ENCODE data around the gene DCTN3.

The DCTN3 gene

DNA sequence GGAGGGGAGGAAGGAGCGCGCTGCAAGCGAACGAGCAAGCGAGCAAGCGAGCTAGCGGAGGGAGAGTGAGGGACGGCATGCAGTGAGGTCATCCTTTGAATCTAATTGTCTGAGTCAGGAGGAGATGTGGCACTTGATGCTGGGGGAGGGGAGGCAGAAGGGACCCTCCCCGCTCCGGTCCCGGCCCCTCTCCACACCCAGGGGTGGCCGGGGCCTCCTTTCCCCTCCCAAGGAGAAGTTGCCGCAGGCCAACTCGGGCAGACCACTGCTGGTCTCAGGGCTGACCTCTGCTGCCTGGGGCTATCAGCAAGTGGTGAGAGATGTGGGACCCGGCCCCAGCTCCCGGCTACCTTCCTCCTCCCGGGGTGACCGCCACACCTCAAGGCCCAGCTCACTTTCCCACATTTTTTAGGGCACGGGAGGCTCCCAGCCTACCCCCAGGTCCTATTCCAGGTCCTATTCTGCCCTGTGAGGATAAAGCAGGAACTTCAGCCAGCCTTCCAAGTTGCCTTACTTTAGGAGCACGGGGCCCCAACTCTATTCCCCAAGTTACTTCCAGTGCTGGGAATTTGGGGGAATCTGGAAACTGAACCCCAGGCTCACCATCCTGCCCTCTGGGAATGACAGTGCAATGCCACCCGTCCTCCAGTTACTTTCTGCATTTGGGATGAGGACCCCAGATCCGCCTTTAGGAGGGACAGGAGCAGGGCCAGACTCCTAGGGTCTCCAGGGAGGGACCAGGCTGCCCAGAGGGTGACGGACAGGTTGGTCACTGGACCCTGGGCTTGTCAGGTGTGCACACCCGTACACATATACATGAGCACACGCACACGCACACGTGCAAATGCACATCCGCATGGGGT, 41.8 kb downstream of the DCTN3 start:
- H3K4me3 ChIP-seq (ENCODE audit: low read depth, low read length): peak overlapping the region; percentile 52

DNA sequence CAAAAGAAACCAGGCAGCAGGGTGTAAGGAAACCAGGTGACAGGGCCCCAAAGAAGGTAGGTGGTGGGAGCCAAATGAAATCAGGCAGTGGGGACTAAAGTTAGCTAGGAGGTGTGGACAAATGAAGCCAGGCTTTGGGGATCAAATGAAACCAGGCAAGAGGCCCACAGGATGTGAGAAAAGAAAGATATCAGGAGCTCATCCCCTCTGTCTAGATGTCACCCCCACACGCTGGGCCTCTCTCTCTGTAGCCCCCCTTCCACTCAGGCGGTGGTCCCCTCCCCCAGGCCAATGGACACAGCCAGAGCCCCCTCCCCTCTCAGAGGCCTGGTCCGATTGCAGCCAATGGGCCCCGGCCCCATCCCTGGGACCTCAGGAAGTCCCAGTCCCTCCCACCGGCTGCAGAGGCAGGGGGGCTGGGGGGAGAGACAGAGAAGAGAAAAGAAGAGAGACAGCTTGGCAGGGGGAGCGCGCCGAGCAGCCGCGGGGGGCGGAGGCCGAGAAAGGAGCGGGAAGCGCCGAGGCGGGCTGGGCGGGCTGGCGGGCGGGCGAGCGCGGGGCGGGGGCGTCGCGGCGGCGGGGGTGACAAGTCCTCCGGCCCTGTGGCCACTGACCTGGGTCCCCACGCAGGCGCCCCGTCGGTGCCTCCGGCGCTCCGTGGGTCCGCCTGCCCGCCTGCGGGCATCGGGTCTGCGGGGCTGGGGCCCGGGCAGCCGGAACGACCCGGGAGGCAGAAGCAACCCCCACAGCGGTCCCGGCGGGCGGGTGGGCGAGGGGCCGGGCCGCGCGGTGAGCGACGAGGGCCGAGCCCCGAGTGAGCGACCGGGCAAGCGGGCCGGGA, 42.7 kb downstream of the DCTN3 start:
- Histone ChIP-seq H3K27me3 (no peaks in the 10 kb centered on the region), H3K36me3 (peaks cover 36% of the 10 kb centered on the region), H3K4me1 (peaks cover 64% of the 10 kb centered on the region), H3K4me3 (ENCODE audit: low read depth, low read length) (peak overlapping the region; percentile 52), H3K9me3 (no peaks in the 10 kb centered on the region)
- DNase-seq: peak; percentile 73
- TF ChIP-seq, protein P1, sequence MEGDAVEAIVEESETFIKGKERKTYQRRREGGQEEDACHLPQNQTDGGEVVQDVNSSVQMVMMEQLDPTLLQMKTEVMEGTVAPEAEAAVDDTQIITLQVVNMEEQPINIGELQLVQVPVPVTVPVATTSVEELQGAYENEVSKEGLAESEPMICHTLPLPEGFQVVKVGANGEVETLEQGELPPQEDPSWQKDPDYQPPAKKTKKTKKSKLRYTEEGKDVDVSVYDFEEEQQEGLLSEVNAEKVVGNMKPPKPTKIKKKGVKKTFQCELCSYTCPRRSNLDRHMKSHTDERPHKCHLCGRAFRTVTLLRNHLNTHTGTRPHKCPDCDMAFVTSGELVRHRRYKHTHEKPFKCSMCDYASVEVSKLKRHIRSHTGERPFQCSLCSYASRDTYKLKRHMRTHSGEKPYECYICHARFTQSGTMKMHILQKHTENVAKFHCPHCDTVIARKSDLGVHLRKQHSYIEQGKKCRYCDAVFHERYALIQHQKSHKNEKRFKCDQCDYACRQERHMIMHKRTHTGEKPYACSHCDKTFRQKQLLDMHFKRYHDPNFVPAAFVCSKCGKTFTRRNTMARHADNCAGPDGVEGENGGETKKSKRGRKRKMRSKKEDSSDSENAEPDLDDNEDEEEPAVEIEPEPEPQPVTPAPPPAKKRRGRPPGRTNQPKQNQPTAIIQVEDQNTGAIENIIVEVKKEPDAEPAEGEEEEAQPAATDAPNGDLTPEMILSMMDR (IDR thresholded peaks at IDR 0.05; ENCODE audit: low read depth, low read length): no peak

More for the DNA sequence above, 41.8 kb downstream of the DCTN3 start:
- no peaks in the 10 kb centered on the region for H3K27me3 ChIP-seq
- no peaks in the 10 kb centered on the region for H3K9me3 ChIP-seq
- H3K36me3 ChIP-seq: peaks cover 30% of the 10 kb centered on the region
- H3K4me1 ChIP-seq: peaks cover 69% of the 10 kb centered on the region
- DNase-seq: peak; percentile 80
- TF ChIP-seq, protein P1 (IDR thresholded peaks at IDR 0.05; ENCODE audit: low read depth, low read length): peak; percentile 15; the same call in 1 of the 2 replicates

DNA sequence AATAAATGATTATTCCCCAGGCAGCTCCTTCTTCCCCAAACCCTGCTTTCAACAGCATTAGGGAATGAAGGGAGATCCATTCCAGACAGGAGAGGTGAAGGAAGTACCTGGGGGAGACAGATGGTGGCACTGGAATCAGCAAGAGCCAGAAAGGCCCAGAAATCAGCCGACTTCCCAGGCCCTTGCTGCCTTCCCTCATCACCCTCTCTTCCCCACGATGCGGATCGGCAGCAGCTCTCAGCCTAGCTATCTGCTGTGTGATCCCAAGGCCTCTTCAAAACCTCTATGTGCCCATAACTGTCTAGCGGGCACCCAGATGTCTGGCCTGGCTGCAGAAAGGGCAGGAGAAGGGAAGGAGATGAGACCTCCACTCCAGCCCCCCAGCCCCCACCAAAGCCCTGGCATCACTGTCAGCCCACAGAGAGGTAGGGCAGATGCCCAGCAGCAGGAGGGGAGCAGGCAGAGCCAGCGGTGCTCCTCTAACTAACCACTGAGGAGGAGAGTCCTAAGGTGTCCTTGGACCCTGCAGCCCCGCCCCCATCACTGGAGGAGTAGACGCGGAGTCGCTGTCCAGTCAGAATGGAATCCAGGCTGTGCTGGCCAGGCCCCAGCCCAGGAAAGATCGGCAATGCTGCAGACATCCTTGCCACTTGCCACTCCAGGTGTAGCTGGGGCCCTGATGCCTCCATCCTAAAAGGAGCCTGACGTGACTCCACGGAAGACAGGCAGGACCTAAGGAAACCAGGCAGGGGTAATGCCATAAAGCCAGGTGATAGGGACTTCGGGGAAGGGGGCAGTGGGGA, 43.5 kb downstream of the DCTN3 start:
- Histone ChIP-seq H3K4me1 (peaks cover 67% of the 10 kb centered on the region), H3K9me3 (no peaks in the 10 kb centered on the region), H3K36me3 (peaks cover 36% of the 10 kb centered on the region), H3K27me3 (no peaks in the 10 kb centered on the region), H3K4me3 (ENCODE audit: low read depth, low read length) (peak overlapping the region; percentile 52)
- TF ChIP-seq, protein P1 (IDR thresholded peaks at IDR 0.05; ENCODE audit: low read depth, low read length): no peak; the same call in 1 of the 2 replicates
- DNase-seq: peak; percentile 48

DNA sequence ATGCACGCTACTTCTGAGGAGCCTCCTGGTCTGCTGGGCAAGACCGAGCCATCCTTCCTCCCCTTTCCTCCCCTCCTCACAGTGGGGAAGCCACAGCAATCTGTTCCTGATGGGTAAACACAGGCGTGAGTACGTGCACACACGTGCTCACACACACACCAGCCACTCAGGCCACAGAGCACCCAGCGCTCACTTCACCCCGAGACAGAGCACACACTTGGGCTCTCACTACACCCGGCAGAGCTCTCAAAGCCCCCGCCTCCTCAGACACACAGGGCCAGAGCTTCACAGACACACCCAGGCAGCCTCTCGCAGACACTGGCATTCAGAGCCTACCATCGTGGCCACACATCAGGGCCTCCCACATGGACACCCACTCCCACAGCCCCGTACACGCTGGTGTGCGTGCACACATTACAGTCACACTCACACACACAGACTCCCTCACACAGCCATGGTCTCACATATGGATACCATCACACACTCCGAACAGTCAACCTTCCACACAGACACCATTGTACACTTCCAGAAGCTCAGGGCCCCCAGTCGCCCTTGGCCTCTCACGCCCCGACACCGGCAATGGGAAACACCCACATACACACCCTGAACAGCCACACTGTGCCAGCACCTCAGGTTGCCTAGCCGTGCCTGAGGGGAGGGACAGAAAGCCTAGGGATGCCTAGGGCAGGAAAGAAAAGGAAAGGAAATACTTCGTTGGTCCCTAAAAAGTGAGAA, 44.3 kb downstream of the DCTN3 start:
- TF ChIP-seq, protein P1 (IDR thresholded peaks at IDR 0.05; ENCODE audit: low read depth, low read length): no peak
- peaks cover 33% of the 10 kb centered on the region for H3K36me3 ChIP-seq
- H3K9me3 ChIP-seq: no peaks in the 10 kb centered on the region
- peaks cover 68% of the 10 kb centered on the region for H3K4me1 ChIP-seq
- H3K27me3 ChIP-seq: no peaks in the 10 kb centered on the region
- H3K4me3 ChIP-seq (ENCODE audit: low read depth, low read length): no peak overlapping the region
- no peak for DNase-seq

DNA sequence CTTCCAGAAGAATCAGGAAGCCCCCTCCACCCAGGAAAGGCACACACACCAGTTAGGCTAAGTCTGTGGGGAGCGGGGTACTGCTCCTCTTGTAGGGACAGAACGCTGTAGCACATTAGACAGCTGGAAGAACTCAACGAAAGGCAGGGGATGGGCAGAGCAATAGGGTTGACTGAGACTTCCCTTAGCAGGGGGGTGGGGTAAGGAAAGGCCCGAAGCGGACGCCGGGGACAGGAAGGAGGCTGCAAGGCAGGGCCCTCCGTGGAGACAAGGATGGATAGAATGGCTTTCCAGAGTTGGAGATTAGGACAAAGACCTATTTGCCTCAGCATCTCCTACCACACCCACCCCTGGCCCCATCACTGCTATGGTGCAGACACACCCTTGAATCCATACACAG, 45.1 kb downstream of the DCTN3 start:
- Histone ChIP-seq H3K9me3 (no peaks in the 10 kb centered on the region), H3K4me1 (peaks cover 68% of the 10 kb centered on the region), H3K36me3 (peaks cover 36% of the 10 kb centered on the region), H3K4me3 (ENCODE audit: low read depth, low read length) (no peak overlapping the region), H3K27me3 (no peaks in the 10 kb centered on the region)
- TF ChIP-seq, protein P1 (IDR thresholded peaks at IDR 0.05; ENCODE audit: low read depth, low read length): no peak
- no peak for DNase-seq
